ENCODE results near the gene WDR33. TPM values are rescaled to one million over a fixed set of nuclear protein-coding genes. Genes with fewer than 3 reads are reported as not detected.

The WDR33 gene
- total and polyA plus RNA-seq, 2 of the 13 experiments (the other 11 are each of a cell fraction or from before 2014, with no cell fraction given), result 54.9 to 78.2 TPM

DNA sequence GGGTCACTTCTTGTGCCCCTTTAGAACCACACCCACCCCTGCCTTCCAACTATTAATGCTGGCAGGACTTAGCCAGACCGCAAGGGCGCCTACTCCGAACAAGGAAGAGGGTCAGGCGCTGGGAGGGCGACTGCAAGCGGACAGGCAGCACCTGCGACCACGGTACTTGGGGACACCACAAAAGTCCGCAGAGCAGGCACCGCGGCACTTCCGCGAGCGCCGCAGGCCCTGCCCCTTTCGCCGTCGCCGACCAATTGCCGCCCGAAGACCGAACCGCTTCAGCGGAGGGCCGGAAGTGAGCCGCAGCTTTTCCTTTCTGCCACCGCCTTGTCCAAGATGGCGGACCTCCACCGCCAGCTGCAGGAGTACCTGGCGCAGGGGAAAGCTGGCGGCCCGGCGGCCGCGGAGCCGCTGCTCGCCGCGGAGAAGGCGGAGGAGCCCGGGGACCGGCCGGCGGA is 109.7 kb downstream of the WDR33 start, which contains the start of gene SFT2D3 (continued):
- TF ChIP-seq SMYD3 (CRISPR knock-in tag; IDR thresholded peaks at IDR 0.05) (peak; percentile 89; the same call in 1 of the 2 replicates), KLF13 (CRISPR knock-in tag; IDR thresholded peaks at IDR 0.05) (no peak), ZNF782 (CRISPR knock-in tag; IDR thresholded peaks at IDR 0.05; ENCODE audit: borderline replicate concordance) (peak; percentile 48; the same call in 1 of the 2 replicates), RAD51 (IDR thresholded peaks at IDR 0.05; ENCODE audit: borderline replicate concordance) (no peak), MIXL1 (CRISPR knock-in tag; IDR thresholded peaks at IDR 0.05) (peak; percentile 57; the same call in 1 of the 2 replicates), RARA (CRISPR knock-in tag; IDR thresholded peaks at IDR 0.05) (peak; percentile 36), ATF7-NPFF (CRISPR knock-in tag; IDR thresholded peaks at IDR 0.05; ENCODE audit: low read depth) (peak; percentile 91), HNF4A (CRISPR knock-in tag; IDR thresholded peaks at IDR 0.05) (peak; percentile 35; the same call in 1 of the 2 replicates), ZNF331 (CRISPR knock-in tag; IDR thresholded peaks at IDR 0.05) (peak; percentile 80; the same call in 1 of the 2 replicates), POLR2G (IDR thresholded peaks at IDR 0.05; ENCODE audit: low read depth, low read length) (peak; percentile 98), KAT8 (CRISPR knock-in tag; IDR thresholded peaks at IDR 0.05) (peak; percentile 95), ZNF790 (CRISPR knock-in tag; IDR thresholded peaks at IDR 0.05; ENCODE audit: borderline replicate concordance) (peak; percentile 98), ZSCAN29 (CRISPR knock-in tag; conservative IDR thresholded peaks at IDR 0.05) (0 out of 2 replicates have a peak, but pooled peaks have one; percentile 56), SAFB2 (CRISPR knock-in tag; IDR thresholded peaks at IDR 0.05; ENCODE audit: borderline replicate concordance, low read depth) (0 out of 2 replicates have a peak, but pooled peaks have one; percentile 2), NAIF1 (CRISPR knock-in tag; IDR thresholded peaks at IDR 0.05; ENCODE audit: borderline replicate concordance) (peak; percentile 56; the same call in 1 of the 2 replicates), CBX5 (CRISPR knock-in tag; IDR thresholded peaks at IDR 0.05; ENCODE audit: borderline replicate concordance) (peak; percentile 82; the same call in 1 of the 2 replicates), RBM39 (IDR thresholded peaks at IDR 0.05; ENCODE audit: low read depth, low read length, poor library complexity, severe bottlenecking) (peak; percentile 93), ERF (CRISPR knock-in tag; IDR thresholded peaks at IDR 0.05) (no peak), ZNF256 (CRISPR knock-in tag; conservative IDR thresholded peaks at IDR 0.05) (peak; percentile 68; the same call in 1 of the 2 replicates)
- TF ChIP-seq, protein P1, sequence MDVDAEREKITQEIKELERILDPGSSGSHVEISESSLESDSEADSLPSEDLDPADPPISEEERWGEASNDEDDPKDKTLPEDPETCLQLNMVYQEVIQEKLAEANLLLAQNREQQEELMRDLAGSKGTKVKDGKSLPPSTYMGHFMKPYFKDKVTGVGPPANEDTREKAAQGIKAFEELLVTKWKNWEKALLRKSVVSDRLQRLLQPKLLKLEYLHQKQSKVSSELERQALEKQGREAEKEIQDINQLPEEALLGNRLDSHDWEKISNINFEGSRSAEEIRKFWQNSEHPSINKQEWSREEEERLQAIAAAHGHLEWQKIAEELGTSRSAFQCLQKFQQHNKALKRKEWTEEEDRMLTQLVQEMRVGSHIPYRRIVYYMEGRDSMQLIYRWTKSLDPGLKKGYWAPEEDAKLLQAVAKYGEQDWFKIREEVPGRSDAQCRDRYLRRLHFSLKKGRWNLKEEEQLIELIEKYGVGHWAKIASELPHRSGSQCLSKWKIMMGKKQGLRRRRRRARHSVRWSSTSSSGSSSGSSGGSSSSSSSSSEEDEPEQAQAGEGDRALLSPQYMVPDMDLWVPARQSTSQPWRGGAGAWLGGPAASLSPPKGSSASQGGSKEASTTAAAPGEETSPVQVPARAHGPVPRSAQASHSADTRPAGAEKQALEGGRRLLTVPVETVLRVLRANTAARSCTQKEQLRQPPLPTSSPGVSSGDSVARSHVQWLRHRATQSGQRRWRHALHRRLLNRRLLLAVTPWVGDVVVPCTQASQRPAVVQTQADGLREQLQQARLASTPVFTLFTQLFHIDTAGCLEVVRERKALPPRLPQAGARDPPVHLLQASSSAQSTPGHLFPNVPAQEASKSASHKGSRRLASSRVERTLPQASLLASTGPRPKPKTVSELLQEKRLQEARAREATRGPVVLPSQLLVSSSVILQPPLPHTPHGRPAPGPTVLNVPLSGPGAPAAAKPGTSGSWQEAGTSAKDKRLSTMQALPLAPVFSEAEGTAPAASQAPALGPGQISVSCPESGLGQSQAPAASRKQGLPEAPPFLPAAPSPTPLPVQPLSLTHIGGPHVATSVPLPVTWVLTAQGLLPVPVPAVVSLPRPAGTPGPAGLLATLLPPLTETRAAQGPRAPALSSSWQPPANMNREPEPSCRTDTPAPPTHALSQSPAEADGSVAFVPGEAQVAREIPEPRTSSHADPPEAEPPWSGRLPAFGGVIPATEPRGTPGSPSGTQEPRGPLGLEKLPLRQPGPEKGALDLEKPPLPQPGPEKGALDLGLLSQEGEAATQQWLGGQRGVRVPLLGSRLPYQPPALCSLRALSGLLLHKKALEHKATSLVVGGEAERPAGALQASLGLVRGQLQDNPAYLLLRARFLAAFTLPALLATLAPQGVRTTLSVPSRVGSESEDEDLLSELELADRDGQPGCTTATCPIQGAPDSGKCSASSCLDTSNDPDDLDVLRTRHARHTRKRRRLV (CRISPR knock-in tag; IDR thresholded peaks at IDR 0.05), result peak; percentile 83
- TF ChIP-seq, protein P2, sequence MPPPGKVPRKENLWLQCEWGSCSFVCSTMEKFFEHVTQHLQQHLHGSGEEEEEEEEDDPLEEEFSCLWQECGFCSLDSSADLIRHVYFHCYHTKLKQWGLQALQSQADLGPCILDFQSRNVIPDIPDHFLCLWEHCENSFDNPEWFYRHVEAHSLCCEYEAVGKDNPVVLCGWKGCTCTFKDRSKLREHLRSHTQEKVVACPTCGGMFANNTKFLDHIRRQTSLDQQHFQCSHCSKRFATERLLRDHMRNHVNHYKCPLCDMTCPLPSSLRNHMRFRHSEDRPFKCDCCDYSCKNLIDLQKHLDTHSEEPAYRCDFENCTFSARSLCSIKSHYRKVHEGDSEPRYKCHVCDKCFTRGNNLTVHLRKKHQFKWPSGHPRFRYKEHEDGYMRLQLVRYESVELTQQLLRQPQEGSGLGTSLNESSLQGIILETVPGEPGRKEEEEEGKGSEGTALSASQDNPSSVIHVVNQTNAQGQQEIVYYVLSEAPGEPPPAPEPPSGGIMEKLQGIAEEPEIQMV (CRISPR knock-in tag; IDR thresholded peaks at IDR 0.05; ENCODE audit: low read depth), result peak; percentile 84
- TF ChIP-seq, protein P3, sequence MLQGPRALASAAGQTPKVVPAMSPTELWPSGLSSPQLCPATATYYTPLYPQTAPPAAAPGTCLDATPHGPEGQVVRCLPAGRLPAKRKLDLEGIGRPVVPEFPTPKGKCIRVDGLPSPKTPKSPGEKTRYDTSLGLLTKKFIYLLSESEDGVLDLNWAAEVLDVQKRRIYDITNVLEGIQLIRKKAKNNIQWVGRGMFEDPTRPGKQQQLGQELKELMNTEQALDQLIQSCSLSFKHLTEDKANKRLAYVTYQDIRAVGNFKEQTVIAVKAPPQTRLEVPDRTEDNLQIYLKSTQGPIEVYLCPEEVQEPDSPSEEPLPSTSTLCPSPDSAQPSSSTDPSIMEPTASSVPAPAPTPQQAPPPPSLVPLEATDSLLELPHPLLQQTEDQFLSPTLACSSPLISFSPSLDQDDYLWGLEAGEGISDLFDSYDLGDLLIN (CRISPR knock-in tag; IDR thresholded peaks at IDR 0.05; ENCODE audit: borderline replicate concordance), result peak; percentile 79; the same call in 1 of the 2 replicates
- TF ChIP-seq, protein P4, sequence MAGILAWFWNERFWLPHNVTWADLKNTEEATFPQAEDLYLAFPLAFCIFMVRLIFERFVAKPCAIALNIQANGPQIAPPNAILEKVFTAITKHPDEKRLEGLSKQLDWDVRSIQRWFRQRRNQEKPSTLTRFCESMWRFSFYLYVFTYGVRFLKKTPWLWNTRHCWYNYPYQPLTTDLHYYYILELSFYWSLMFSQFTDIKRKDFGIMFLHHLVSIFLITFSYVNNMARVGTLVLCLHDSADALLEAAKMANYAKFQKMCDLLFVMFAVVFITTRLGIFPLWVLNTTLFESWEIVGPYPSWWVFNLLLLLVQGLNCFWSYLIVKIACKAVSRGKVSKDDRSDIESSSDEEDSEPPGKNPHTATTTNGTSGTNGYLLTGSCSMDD (CRISPR knock-in tag; IDR thresholded peaks at IDR 0.05), result no peak
